WI38 (cell line): ENCODE measurements around the gene BARHL1.

Experiments used
- H3K4me3 ChIP-seq: 2 replicates; pipeline ENCODE4 v1.5.1; 2011; ENCODE audit warnings: low read depth, mild to moderate bottlenecking, control low read depth, low read length
- CTCF ChIP-seq: IDR thresholded peaks from 2 replicates; pipeline ENCODE4 v1.5.1; 2012; ENCODE audit warnings: low read depth, mild to moderate bottlenecking, control low read depth, low read length

Gene BARHL1

GRCh38 chr9:132638240-132638639, 55.8 kb downstream of the BARHL1 start:
- TF ChIP-seq CTCF = no peak
- H3K4me3 ChIP-seq = no peak overlapping the region

- no peak for TF ChIP-seq CTCF
- no peak overlapping the region for H3K4me3 ChIP-seq
Observed at GRCh38 chr9:132639322-132639721, 56.9 kb downstream of the BARHL1 start.
